ENCODE results near the gene DMPK. TPM values are rescaled to one million over a fixed set of nuclear protein-coding genes. Genes with fewer than 3 reads are reported as not detected.
A peak's percentile ranks its signal among the peaks of the same experiment; 100 is the strongest.

Gene DMPK
- total RNA-seq: 10 to 100 TPM; 30.6 to 36.0 TPM

DNA sequence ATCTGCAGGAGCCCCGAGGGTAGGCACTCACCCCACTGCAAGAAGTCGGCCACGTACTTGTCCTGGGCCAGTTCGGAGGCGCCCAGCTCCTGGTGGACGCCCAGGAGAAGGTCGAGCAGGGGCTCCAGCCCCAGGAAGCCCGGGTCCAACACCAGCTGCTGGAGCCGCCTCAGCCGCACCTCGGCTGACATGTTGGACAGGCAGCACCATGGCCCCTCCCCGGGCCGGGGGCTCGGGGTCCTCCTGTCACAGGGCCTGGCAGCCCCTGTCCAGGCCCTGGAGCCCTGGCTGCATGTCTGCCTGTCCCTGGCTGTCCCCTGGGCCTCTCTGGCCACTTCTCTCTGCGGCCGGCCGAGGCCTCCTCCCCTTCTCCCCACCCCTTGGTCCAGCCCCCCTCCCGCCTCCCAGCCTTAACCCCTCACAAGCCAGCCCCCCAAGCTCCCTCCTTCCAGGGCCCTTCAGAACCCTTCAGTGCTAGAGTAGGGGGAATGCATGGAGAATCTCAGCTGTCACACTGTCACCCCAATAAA lies at the start of gene DMPK:
Gene DMPK (minus strand): TSS at position 329 of the 530 bp plus-strand sequence. CDS start 138 bp downstream, at position 191.
- Histone ChIP-seq H3K9ac (ENCODE audit: low read depth in 2 of 2, low read length in 2 of 2) (peak within 1 kb of the TSS; percentile 38 to 60), H3K27ac (peak within 1 kb of the TSS; percentile 52), H3K9me3 (no peaks in the 10 kb centered on the region), H3K4me1 (no peaks in the 10 kb centered on the region), H3K27me3 (no peaks in the 10 kb centered on the region), H3K36me3 (no peaks in the 10 kb centered on the region), H3K4me3 (peak within 1 kb of the TSS; percentile 35)
- TF ChIP-seq CTCF (IDR thresholded peaks at IDR 0.05): no peak
- intact Hi-C loops (cut with DNase I): no loop called here
- DNase-seq: no peak

GRCh38 chr19:45828945-45829344 lies 46.7 kb upstream of the DMPK start:
- no peak overlapping the region for H3K4me3 ChIP-seq
- peaks cover 4% of the 10 kb centered on the region for H3K4me1 ChIP-seq
- no peaks in the 10 kb centered on the region for H3K27me3 ChIP-seq
- no peak overlapping the region for H3K27ac ChIP-seq
- TF ChIP-seq CTCF (IDR thresholded peaks at IDR 0.05): no peak
- H3K9ac ChIP-seq (ENCODE audit: low read depth in 2 of 2, low read length in 2 of 2): no peak overlapping the region
- H3K9me3 ChIP-seq: no peaks in the 10 kb centered on the region
- no peak for DNase-seq
- intact Hi-C loops (cut with DNase I): no loop called here
- H3K36me3 ChIP-seq: peaks cover 28% of the 10 kb centered on the region

GRCh38 chr19:45828523-45828922 lies 46.2 kb upstream of the DMPK start:
- Histone ChIP-seq H3K36me3 (peaks cover 26% of the 10 kb centered on the region), H3K27ac (no peak overlapping the region), H3K9me3 (no peaks in the 10 kb centered on the region), H3K4me1 (peaks cover 4% of the 10 kb centered on the region), H3K27me3 (no peaks in the 10 kb centered on the region), H3K9ac (ENCODE audit: low read depth in 2 of 2, low read length in 2 of 2) (no peak overlapping the region), H3K4me3 (no peak overlapping the region)
- no peak for DNase-seq
- TF ChIP-seq CTCF (IDR thresholded peaks at IDR 0.05): no peak
- intact Hi-C loops (cut with DNase I): no loop called here

GRCh38 chr19:45827459-45828093 lies 45.3 kb upstream of the DMPK start:
- DNase-seq: no peak
- no peaks in the 10 kb centered on the region for H3K9me3 ChIP-seq

GRCh38 chr19:45826934-45827333 lies 44.6 kb upstream of the DMPK start:
- H3K9ac ChIP-seq (ENCODE audit: low read depth in 2 of 2, low read length in 2 of 2): no peak overlapping the region
- H3K4me3 ChIP-seq: no peak overlapping the region
- H3K27ac ChIP-seq: no peak overlapping the region
- no peak for DNase-seq
- H3K4me1 ChIP-seq: peaks cover 4% of the 10 kb centered on the region
- no peaks in the 10 kb centered on the region for H3K9me3 ChIP-seq
- H3K36me3 ChIP-seq: peaks cover 18% of the 10 kb centered on the region
- no peaks in the 10 kb centered on the region for H3K27me3 ChIP-seq
- TF ChIP-seq CTCF (IDR thresholded peaks at IDR 0.05): no peak
- intact Hi-C loops (cut with DNase I): no loop called here

More at GRCh38 chr19:45827459-45828093, 45.3 kb upstream of the DMPK start:
- no peak for TF ChIP-seq CTCF (IDR thresholded peaks at IDR 0.05)
- peaks cover 23% of the 10 kb centered on the region for H3K36me3 ChIP-seq
- no peak overlapping the region for H3K9ac ChIP-seq (ENCODE audit: low read depth in 2 of 2, low read length in 2 of 2)
- no peaks in the 10 kb centered on the region for H3K27me3 ChIP-seq
- H3K4me3 ChIP-seq: no peak overlapping the region
- no peak overlapping the region for H3K27ac ChIP-seq
- H3K4me1 ChIP-seq: peaks cover 4% of the 10 kb centered on the region
- intact Hi-C loops (cut with DNase I): no loop called here
